GM12892 (cell line): Measurements from ENCODE around the gene SPAG17.

Experiments
- DNase-seq: peaks from one replicate; pipeline ENCODE4 v3.0.0; 2011; ENCODE audit not compliant: insufficient read length
- FAIRE-seq: peaks from 2 replicates; lab custom pipeline; 2011; peaks lifted over from hg19 to GRCh38; lab: Jason Lieb, UNC
- POLR2A ChIP-seq: IDR thresholded peaks from 2 replicates; pipeline ENCODE4 v1.6.1; 2011; ENCODE audit warnings: low read depth, low read length, control low read depth
- POLR2AphosphoS5 ChIP-seq: IDR thresholded peaks from 2 replicates; pipeline ENCODE4 v1.6.1; 2011; ENCODE audit warnings: low read depth, low read length, control low read depth
- TAF1 ChIP-seq: IDR thresholded peaks from 2 replicates; pipeline ENCODE4 v1.6.1; 2011; ENCODE audit warnings: low read depth, mild to moderate bottlenecking, control low read depth, low read length, borderline replicate concordance

Gene SPAG17

DNA sequence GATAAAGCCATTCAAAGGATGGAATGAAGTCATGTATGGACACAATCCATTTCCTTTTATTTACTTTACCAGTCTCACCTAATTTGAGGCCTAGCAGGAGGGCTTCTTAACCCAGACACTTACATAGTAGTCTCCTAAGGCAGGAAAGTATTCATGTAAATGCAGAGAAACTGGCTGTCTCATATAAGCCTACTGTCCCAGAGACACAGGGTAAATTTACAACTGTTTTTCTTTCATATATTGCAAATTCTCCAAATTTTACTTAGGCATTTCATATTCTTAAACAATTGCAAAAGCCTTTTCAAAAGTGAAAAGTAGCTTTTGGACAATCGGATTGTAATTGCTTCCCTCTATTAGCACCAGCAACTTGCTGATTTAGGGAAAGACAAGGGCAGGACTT is 29.9 kb downstream of the SPAG17 start:
- DNase-seq (no peak), FAIRE-seq (no peak)
- TF ChIP-seq POLR2AphosphoS5 (no peak), POLR2A (no peak), TAF1 (no peak)

DNA sequence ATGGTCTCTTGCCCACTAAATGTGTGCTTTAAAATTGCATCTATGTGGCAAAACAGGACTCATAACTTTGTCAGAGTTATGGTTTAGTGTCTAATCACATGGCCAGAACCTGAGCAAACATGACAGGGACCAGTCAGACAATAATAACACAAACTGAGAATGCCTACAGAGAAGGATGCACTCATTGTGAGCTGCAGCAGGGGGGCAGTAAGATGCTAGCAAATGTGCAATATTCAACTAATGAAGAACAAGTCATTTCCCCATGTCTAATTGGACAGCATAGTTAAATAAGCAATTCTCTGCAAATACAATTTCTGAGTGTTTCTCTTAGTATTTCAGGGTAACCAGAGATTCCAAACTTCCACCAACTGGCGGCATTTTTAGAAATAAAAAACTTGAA is 30.8 kb downstream of the SPAG17 start:
- TF ChIP-seq POLR2AphosphoS5 (no peak), TAF1 (no peak), POLR2A (no peak)
- DNase-seq (no peak), FAIRE-seq (no peak)

DNA sequence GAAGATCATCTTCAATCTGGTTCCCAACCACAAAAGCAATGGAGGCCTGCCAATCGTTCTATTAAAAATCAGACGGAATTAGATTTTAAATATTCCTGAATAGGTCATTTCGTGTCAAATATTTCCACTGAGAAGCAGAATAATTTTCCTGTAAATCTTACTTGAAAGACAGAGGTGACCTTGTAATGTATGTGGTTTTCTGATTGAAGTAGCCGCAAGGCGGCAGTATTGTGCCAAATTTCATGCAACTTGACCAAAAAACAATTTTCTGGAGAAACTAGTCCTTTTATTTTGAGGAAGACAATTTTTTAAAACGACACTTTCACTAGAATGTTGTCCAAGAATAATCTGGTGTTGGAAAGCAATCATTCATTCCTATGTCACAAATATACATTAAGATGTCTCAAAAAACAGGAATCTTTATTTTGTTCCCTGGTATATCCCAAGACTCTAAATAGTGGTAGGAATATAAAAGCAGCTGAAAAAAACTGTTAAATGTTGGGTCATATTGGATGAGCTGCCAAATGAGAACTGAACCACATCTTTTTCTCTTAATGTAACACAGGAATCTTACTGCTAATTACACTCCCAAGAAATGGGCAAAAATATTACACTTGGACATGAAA is 33.6 kb downstream of the SPAG17 start:
- DNase-seq = no peak
- FAIRE-seq = peak; percentile 57

DNA sequence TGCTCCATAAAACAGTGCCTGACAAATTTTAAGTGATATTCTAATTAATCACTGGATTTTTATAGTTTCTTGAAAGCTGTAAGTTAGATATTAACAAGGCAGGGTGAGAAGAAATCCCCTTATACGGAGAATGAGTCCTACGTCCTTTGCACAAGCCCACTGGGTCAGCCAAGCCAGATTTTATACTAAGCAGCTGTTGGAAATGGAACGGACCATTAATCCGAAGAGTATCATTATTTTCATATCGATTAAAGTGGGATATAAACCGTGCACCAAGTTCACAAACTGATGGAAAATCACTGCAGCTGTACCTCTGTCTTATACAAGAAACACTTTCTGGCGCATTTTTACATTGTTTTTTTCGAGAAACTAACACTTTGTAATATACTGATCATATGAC is 35.2 kb downstream of the SPAG17 start:
- FAIRE-seq (no peak), DNase-seq (no peak)

More for the DNA sequence above, 33.6 kb downstream of the SPAG17 start:
- TF ChIP-seq POLR2AphosphoS5 (no peak), TAF1 (no peak), POLR2A (no peak)

DNA sequence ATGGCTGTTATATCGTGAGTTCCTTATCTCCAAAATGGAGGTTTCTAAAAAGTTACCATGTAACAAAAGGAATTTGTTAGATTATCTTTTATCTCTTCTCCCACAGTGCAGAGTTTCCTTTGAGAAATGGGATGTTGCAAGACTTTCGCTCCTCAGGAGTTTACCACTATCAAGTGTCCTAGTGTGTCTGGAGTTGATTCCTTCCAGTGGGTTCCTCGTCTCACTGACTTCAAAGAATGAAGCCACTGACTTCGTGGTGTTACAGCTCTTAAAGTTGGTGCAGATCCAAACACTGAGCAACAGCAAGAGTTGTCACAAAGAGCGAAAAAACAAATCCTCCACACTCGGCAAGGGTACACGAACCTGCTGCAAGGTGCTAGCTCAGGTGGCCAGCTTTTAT is 37.0 kb downstream of the SPAG17 start:
- FAIRE-seq (no peak), DNase-seq (no peak)
- no peak for TF ChIP-seq POLR2A
- TF ChIP-seq POLR2AphosphoS5 = no peak
- no peak for TF ChIP-seq TAF1

More for the DNA sequence above, 35.2 kb downstream of the SPAG17 start:
- TF ChIP-seq POLR2AphosphoS5 = no peak
- TF ChIP-seq TAF1 = no peak
- no peak for TF ChIP-seq POLR2A

DNA sequence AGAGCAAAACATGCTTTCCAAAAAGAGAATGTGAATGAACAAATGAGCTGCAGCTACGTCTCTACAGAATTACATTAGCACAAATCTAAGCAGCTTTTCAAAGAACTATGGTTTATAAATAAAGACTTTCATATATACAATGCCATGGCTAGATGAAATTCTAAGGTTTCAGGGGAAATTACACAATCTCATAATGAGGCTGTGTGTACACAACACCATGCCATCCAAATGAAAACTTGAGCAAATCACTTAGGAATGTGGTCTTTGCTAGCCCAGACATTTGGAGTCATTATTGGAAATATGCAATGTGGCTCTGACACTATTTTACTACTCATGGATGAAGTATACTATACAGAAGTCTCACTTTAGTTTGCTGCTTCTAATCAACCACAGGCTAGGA is 37.5 kb downstream of the SPAG17 start:
- DNase-seq (no peak), FAIRE-seq (no peak)
- TF ChIP-seq TAF1 = no peak
- TF ChIP-seq POLR2AphosphoS5 = no peak
- TF ChIP-seq POLR2A = no peak

DNA sequence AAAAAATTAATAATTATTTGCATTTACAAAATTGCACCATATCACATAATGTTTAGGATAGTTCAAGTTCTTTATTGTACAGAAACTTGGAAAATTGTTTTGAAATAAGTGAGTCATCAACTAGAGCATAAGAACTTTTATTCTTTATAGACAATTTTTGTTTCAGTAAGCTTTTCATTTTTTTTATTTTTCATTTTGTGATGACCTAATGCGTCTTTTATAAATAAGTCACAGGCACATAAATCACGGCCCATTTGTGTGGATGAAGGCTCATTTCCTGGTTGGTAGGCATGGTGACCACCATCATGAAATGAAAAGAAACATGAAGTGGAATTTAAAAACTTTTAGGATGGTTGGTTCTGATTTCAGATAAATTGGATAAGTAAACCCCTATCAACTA is 39.3 kb downstream of the SPAG17 start:
- DNase-seq (no peak), FAIRE-seq (no peak)
- TF ChIP-seq TAF1 (no peak), POLR2A (no peak), POLR2AphosphoS5 (no peak)

DNA sequence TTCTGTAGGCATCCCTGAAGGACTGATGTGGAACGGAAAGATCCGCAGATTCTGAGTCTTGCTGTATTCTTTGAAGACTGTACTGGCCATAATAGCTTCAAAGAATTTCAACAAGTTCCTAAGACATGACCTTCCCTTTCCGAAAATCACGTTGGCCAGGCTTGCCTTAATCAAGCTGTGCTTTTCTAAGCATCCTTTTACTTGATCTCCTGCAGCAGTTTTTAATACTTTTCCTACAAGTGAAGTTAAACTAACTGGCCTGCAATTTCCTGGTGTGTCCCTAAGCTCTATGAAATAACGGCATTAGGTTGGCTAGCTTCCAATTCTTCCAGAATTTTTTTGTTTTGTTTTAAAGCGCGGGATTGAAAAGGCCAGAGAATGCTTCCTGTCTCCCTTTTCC is 40.3 kb downstream of the SPAG17 start:
- FAIRE-seq = no peak
- TF ChIP-seq POLR2A (no peak), TAF1 (no peak), POLR2AphosphoS5 (no peak)

DNA sequence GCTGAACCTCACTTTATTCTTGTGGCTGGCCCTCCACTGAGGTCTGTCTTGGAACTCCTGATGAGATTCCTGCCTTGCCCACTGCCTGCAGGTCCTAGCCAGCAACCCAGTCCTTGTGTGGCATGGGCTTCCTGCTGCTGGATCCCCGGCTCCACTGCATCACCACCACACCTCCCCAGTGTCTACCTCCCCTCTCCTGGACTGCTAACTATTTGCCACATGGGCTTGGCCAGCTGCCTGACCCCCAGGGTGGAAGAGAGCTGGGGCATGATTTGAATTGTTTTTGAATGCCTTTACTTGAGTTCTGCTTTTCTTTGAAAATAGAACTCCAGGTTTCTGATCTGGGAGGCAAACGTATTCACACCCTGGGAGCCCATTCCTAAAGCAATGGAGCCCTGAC is 41.2 kb downstream of the SPAG17 start:
- FAIRE-seq (no peak), DNase-seq (no peak)
- no peak for TF ChIP-seq POLR2A
- TF ChIP-seq POLR2AphosphoS5 = no peak
- TF ChIP-seq TAF1 = no peak

More for the DNA sequence above, 40.3 kb downstream of the SPAG17 start:
- no peak for DNase-seq

DNA sequence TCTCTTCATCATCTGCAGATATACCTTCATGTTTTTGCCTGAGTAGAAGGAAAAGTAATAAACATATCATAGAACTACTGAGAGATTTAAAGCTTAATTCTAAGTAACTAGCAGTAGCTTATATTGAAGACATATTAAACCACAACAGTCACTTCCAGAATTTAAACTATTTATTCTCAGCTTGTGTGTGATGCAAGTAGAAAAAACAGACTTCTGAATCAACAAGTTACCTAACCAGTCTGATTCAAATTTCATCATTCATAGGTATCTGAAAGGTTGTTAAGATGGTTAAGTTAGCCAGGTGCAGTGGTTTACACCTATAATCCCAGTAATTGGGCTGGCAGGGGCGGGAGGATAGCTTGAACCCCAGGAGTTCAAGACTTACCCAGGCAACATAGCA is 41.9 kb downstream of the SPAG17 start:
- no peak for DNase-seq
- no peak for TF ChIP-seq TAF1
- TF ChIP-seq POLR2AphosphoS5 = no peak
- no peak for TF ChIP-seq POLR2A
- no peak for FAIRE-seq

DNA sequence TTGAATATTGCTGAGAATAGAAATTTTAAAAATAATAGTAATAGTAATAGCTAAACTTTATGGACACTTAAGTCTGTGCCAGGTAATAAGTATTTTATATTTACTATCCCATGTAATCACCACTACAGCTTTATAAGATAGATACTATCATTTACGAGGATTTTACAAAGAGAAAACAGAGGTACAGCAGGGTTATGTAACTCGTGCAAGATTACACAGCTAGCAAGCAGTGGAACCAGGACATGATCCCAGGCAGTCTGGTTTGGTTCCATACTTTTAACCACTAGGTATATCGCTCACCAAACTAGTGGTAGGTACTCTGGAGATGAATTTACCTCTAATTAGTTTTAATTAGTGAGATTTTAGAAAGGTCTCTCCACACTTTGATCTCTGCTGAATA is 42.5 kb downstream of the SPAG17 start:
- TF ChIP-seq POLR2A = no peak
- no peak for TF ChIP-seq TAF1
- DNase-seq = no peak
- FAIRE-seq = no peak

DNA sequence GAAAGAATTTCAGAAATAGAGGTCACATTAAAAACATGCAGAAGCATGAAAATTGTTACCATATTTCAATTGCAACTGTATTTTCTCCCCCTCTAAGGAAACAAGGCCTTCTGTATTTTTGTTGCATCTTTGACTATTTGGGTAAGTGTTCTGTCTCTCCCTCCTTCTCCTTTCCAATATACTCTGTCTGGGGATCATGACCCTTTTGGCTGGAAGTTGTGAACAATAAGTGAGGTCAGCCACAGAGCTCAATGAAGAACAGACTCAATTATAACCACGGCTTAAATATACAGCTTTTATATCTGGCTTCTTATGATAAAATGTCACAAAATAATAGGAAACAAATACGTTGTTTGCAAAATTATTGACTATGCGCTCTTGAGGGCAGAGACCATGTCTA is 47.1 kb downstream of the SPAG17 start:
- TF ChIP-seq POLR2AphosphoS5 = no peak
- DNase-seq (no peak), FAIRE-seq (no peak)
